GM19468 (cell line): ENCODE data around the gene PACSIN1.

Experiments
- ATAC-seq: cut with Tn5 transposase; IDR thresholded peaks from one replicate; pipeline ENCODE4 v1.9.1; 2021; ENCODE audit warnings: mild to moderate bottlenecking, moderate library complexity, moderate number of reproducible peaks; ENCODE audit not compliant: unreplicated experiment; ENCODE audit errors: extremely low read depth

Gene PACSIN1

GRCh38 chr6:34524971-34525370, 59.1 kb downstream of the PACSIN1 start:
- ATAC-seq: no peak

- no peak for ATAC-seq
These were observed 59.7 kb downstream of the PACSIN1 start for GRCh38 chr6:34525431-34526175.

GRCh38 chr6:34526241-34526972, 60.5 kb downstream of the PACSIN1 start:
- ATAC-seq: no peak

GRCh38 chr6:34526992-34527728, 61.3 kb downstream of the PACSIN1 start:
- peak; percentile 52 for ATAC-seq

GRCh38 chr6:34527751-34528670, 62.1 kb downstream of the PACSIN1 start:
- no peak for ATAC-seq

GRCh38 chr6:34528996-34529664, 63.3 kb downstream of the PACSIN1 start:
- ATAC-seq: no peak

GRCh38 chr6:34529665-34530327, 63.9 kb downstream of the PACSIN1 start:
- no peak for ATAC-seq

- no peak for ATAC-seq
These were observed 65.0 kb downstream of the PACSIN1 start for GRCh38 chr6:34530753-34531365.

- ATAC-seq: no peak
These were observed 65.8 kb downstream of the PACSIN1 start for GRCh38 chr6:34531580-34532201.

- ATAC-seq: no peak
These were observed 66.4 kb downstream of the PACSIN1 start for GRCh38 chr6:34532230-34532629.

GRCh38 chr6:34534146-34534545, 68.3 kb downstream of the PACSIN1 start:
- no peak for ATAC-seq

GRCh38 chr6:34534656-34535055, 68.8 kb downstream of the PACSIN1 start:
- no peak for ATAC-seq

- ATAC-seq: no peak
These were observed 69.3 kb downstream of the PACSIN1 start for GRCh38 chr6:34535199-34535598.

- ATAC-seq: no peak
These were observed 69.8 kb downstream of the PACSIN1 start for GRCh38 chr6:34535646-34536045.

- no peak for ATAC-seq
These were observed 70.5 kb downstream of the PACSIN1 start for GRCh38 chr6:34536251-34536958.

GRCh38 chr6:34536959-34537848, 71.3 kb downstream of the PACSIN1 start:
- no peak for ATAC-seq
